ENCODE measurements around the gene AFG1L. TPM values are rescaled to one million over a fixed set of nuclear protein-coding genes. Genes with fewer than 3 reads are reported as not detected.
"Not testable (repeated sequence)": the region's sequence is repeated elsewhere in the genome, so short reads cannot be mapped to it uniquely, and the experiment has no call there.

Gene AFG1L
- total and polyA plus RNA-seq, 2 experiments from 2014 or later: 9.4 to 9.7 TPM

DNA sequence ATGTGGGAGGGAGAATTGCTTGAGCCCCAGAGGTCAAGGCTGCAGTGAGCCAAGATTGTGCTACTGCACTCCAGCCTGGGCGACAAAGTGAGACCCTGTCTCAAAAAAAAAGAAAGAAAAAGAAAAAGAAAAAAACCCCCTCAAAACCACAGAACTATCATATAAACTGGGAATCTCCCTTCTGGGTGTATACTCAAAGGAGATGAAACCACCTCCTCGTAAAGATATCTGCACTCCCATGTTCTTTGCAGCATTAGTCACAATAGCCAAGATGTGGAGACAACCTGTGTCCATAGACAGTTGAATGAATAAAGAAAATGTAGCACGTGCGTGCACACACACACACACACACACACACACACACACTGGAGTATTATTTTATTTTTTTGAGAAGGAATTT is 8.5 kb upstream of the AFG1L start:
- H3K36me3 ChIP-seq (replicated peaks; ENCODE audit: insufficient read depth, low read depth): no peaks in the 10 kb centered on the region
- H3K27ac ChIP-seq: no peak overlapping the region
- no peaks in the 10 kb centered on the region for H3K9me2 ChIP-seq (replicated peaks; ENCODE audit: insufficient read depth)
- H3K4me1 ChIP-seq (ENCODE audit: insufficient read depth): no peaks in the 10 kb centered on the region
- no peaks in the 10 kb centered on the region for H3K79me2 ChIP-seq
- no peak for DNase-seq (ENCODE audit: low spot score)
- no peak overlapping the region for H3K4me3 ChIP-seq
- WGBS (ENCODE audit: low lambda C conversion rate, missing lambda C conversion rate): 93% methylated on average over 4 of the region's 4 CpGs
- H3K9me3 ChIP-seq (ENCODE audit: low read depth): no peaks in the 10 kb centered on the region
- H2AFZ ChIP-seq: no peak overlapping the region
- TF ChIP-seq, protein P1, sequence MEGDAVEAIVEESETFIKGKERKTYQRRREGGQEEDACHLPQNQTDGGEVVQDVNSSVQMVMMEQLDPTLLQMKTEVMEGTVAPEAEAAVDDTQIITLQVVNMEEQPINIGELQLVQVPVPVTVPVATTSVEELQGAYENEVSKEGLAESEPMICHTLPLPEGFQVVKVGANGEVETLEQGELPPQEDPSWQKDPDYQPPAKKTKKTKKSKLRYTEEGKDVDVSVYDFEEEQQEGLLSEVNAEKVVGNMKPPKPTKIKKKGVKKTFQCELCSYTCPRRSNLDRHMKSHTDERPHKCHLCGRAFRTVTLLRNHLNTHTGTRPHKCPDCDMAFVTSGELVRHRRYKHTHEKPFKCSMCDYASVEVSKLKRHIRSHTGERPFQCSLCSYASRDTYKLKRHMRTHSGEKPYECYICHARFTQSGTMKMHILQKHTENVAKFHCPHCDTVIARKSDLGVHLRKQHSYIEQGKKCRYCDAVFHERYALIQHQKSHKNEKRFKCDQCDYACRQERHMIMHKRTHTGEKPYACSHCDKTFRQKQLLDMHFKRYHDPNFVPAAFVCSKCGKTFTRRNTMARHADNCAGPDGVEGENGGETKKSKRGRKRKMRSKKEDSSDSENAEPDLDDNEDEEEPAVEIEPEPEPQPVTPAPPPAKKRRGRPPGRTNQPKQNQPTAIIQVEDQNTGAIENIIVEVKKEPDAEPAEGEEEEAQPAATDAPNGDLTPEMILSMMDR (IDR thresholded peaks at IDR 0.05; ENCODE audit: poor library complexity): no peak
- TF ChIP-seq EZH2 (IDR thresholded peaks at IDR 0.05; ENCODE audit: borderline replicate concordance) (no peak), EZH2phosphoT487 (IDR thresholded peaks at IDR 0.05; ENCODE audit: low read depth, severe bottlenecking, unreplicated experiment) (no peak)
- no peak overlapping the region for H3K4me2 ChIP-seq
- no peaks in the 10 kb centered on the region for H3K27me3 ChIP-seq
- no peaks in the 10 kb centered on the region for H4K20me1 ChIP-seq (ENCODE audit: insufficient read depth, poor library complexity, severe bottlenecking)

DNA sequence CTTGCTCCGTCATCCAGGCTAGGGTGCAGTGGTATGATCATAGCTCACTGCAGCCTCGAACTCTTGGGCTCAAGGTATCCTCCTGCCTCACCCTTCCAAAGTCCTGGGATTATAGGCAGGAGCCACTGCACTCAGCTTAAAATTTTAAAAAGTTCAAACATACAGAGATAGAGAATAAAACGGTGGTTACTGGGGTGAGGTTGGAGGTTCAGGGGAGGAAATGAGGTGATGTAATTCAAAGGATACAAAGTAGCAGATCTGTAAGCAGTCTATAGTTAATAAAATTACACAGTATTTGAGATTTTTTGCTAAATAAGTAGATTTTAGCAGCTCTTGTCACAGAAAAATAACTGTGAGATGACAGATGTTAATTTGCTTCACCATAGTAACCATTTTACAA is 7.5 kb upstream of the AFG1L start:
- Histone ChIP-seq H3K4me1 (ENCODE audit: insufficient read depth) (no peaks in the 10 kb centered on the region), H3K9me2 (replicated peaks; ENCODE audit: insufficient read depth) (no peaks in the 10 kb centered on the region), H3K27me3 (no peaks in the 10 kb centered on the region), H2AFZ (no peak overlapping the region), H3K79me2 (no peaks in the 10 kb centered on the region), H3K4me2 (no peak overlapping the region), H3K27ac (no peak overlapping the region), H3K4me3 (no peak overlapping the region), H3K9me3 (ENCODE audit: low read depth) (no peaks in the 10 kb centered on the region), H3K36me3 (replicated peaks; ENCODE audit: insufficient read depth, low read depth) (no peaks in the 10 kb centered on the region), H4K20me1 (ENCODE audit: insufficient read depth, poor library complexity, severe bottlenecking) (no peaks in the 10 kb centered on the region)
- 87% methylated on average over 3 of the region's 3 CpGs for WGBS (ENCODE audit: low lambda C conversion rate, missing lambda C conversion rate)
- TF ChIP-seq EZH2phosphoT487 (IDR thresholded peaks at IDR 0.05; ENCODE audit: low read depth, severe bottlenecking, unreplicated experiment) (no peak), EZH2 (IDR thresholded peaks at IDR 0.05; ENCODE audit: borderline replicate concordance) (no peak)
- TF ChIP-seq, protein P1 (IDR thresholded peaks at IDR 0.05; ENCODE audit: poor library complexity): no peak
- no peak for DNase-seq (ENCODE audit: low spot score)

DNA sequence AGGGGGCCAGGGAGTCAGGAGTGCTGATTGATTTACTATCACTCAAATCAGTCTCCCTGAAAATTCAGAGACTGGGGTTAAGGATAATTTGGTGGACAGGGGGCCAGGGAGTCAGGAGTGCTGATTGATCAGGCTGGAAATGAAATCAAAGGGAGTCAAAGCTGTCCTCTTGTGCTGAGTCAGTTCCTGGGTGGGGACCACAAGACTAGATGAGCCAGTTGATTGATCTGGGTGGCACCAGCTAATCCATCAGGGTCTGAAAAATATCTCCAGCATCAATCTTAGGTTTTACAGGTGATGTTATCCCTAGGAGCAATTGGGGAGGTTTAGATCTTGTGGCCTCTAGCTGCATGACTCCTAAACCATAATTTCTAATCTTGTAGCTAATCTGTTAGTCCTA is 6.1 kb upstream of the AFG1L start:
- H3K4me3 ChIP-seq: no peak overlapping the region
- H3K36me3 ChIP-seq (replicated peaks; ENCODE audit: insufficient read depth, low read depth): no peaks in the 10 kb centered on the region
- no peaks in the 10 kb centered on the region for H3K9me2 ChIP-seq (replicated peaks; ENCODE audit: insufficient read depth)
- H3K27me3 ChIP-seq: no peaks in the 10 kb centered on the region
- no peak for DNase-seq (ENCODE audit: low spot score)
- H3K9me3 ChIP-seq (ENCODE audit: low read depth): no peaks in the 10 kb centered on the region
- no peaks in the 10 kb centered on the region for H3K4me1 ChIP-seq (ENCODE audit: insufficient read depth)
- TF ChIP-seq, protein P1 (IDR thresholded peaks at IDR 0.05; ENCODE audit: poor library complexity): no peak
- TF ChIP-seq EZH2 (IDR thresholded peaks at IDR 0.05; ENCODE audit: borderline replicate concordance): no peak
- TF ChIP-seq EZH2phosphoT487 (IDR thresholded peaks at IDR 0.05; ENCODE audit: low read depth, severe bottlenecking, unreplicated experiment): no peak
- no peak overlapping the region for H3K4me2 ChIP-seq
- H3K79me2 ChIP-seq: no peaks in the 10 kb centered on the region
- no peak overlapping the region for H3K27ac ChIP-seq
- no peak overlapping the region for H2AFZ ChIP-seq
- H4K20me1 ChIP-seq (ENCODE audit: insufficient read depth, poor library complexity, severe bottlenecking): no peaks in the 10 kb centered on the region

DNA sequence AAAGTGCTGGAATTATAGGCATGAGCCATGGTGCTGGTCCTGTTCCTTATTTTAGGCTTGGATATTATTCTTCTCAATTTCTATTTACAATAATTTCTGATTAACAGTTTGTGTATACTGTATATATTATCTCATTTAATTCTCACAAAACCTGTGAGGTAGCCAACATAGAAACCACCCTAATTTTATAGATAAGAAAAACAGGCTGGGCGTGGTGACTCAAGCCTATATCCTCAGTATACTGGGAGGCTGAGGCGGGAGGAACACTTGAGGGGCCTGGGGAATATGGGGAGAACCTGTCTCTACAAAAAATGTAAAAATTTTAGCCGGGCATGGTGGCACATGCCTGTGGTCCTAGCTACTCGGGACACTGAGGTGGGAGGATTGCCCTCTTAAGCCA is 3.8 kb upstream of the AFG1L start:
- H3K4me1 ChIP-seq (ENCODE audit: insufficient read depth): peaks cover 5% of the 10 kb centered on the region
- no peak overlapping the region for H3K4me2 ChIP-seq
- no peak for DNase-seq (ENCODE audit: low spot score)
- H4K20me1 ChIP-seq (ENCODE audit: insufficient read depth, poor library complexity, severe bottlenecking): no peaks in the 10 kb centered on the region
- H3K9me3 ChIP-seq (ENCODE audit: low read depth): no peaks in the 10 kb centered on the region
- H3K27ac ChIP-seq: no peak overlapping the region
- H2AFZ ChIP-seq: no peak overlapping the region
- H3K79me2 ChIP-seq: peaks cover 7% of the 10 kb centered on the region
- TF ChIP-seq EZH2 (IDR thresholded peaks at IDR 0.05; ENCODE audit: borderline replicate concordance): no peak
- TF ChIP-seq EZH2phosphoT487 (IDR thresholded peaks at IDR 0.05; ENCODE audit: low read depth, severe bottlenecking, unreplicated experiment): no peak
- TF ChIP-seq, protein P1 (IDR thresholded peaks at IDR 0.05; ENCODE audit: poor library complexity): no peak
- no peaks in the 10 kb centered on the region for H3K9me2 ChIP-seq (replicated peaks; ENCODE audit: insufficient read depth)
- WGBS (ENCODE audit: low lambda C conversion rate, missing lambda C conversion rate): 80% methylated on average over 4 of the region's 4 CpGs
- no peaks in the 10 kb centered on the region for H3K36me3 ChIP-seq (replicated peaks; ENCODE audit: insufficient read depth, low read depth)
- H3K27me3 ChIP-seq: no peaks in the 10 kb centered on the region
- no peak overlapping the region for H3K4me3 ChIP-seq

DNA sequence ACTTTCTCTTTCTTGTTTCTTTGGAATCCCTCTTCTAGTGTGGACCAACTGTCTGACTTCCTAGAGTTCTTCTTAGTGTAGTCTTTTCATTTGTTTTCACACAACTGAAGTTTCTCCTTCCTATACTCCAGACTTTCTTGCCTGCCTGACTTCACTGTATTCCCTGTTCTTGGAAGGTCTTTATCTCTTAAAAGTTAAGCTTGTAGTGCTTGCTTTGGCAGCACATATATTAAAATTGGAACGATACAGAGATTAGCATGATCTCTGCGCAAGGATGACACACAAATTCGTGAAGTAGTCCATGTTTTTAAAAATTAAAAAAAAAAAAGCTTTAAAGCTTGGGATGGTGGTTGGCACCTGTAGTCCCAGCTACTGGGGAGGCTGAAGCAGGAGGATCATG is 2.3 kb upstream of the AFG1L start:
- not testable (repeated sequence) for H3K9me2 ChIP-seq (replicated peaks; ENCODE audit: insufficient read depth); H3K9me3 ChIP-seq (ENCODE audit: low read depth); DNase-seq (ENCODE audit: low spot score); H2AFZ ChIP-seq; H4K20me1 ChIP-seq (ENCODE audit: insufficient read depth, poor library complexity, severe bottlenecking); H3K4me1 ChIP-seq (ENCODE audit: insufficient read depth); H3K4me2 ChIP-seq; H3K27me3 ChIP-seq; H3K4me3 ChIP-seq; H3K27ac ChIP-seq; H3K36me3 ChIP-seq (replicated peaks; ENCODE audit: insufficient read depth, low read depth)
- 91% methylated on average over 3 of the region's 3 CpGs for WGBS (ENCODE audit: low lambda C conversion rate, missing lambda C conversion rate)
- peaks cover 21% of the 10 kb centered on the region for H3K79me2 ChIP-seq
